GM18502 (cell line): Measurements from ENCODE around the gene FRMD6.

Source experiments
- ATAC-seq: cut with Tn5 transposase; IDR thresholded peaks from one replicate; pipeline ENCODE4 v1.9.1; 2021; ENCODE audit warnings: mild to moderate bottlenecking; ENCODE audit not compliant: unreplicated experiment, poor library complexity

FRMD6 gene

GRCh38 chr14:51661504-51661903 is 9.8 kb downstream of the FRMD6 start:
- ATAC-seq = no peak

- no peak for ATAC-seq
Observed at GRCh38 chr14:51663783-51664326, 12.1 kb downstream of the FRMD6 start.

- ATAC-seq = no peak
Observed at GRCh38 chr14:51666070-51666469, 14.4 kb downstream of the FRMD6 start.

GRCh38 chr14:51666826-51667225 is 15.1 kb downstream of the FRMD6 start:
- ATAC-seq = no peak

- no peak for ATAC-seq
Observed at GRCh38 chr14:51668870-51669269, 17.2 kb downstream of the FRMD6 start.

- ATAC-seq = no peak
Observed at GRCh38 chr14:51674294-51675002, 22.7 kb downstream of the FRMD6 start.

GRCh38 chr14:51676549-51676948 is 24.8 kb downstream of the FRMD6 start:
- no peak for ATAC-seq

- ATAC-seq = no peak
Observed at GRCh38 chr14:51677266-51677665, 25.6 kb downstream of the FRMD6 start.

- no peak for ATAC-seq
Observed at GRCh38 chr14:51677738-51678137, 26.0 kb downstream of the FRMD6 start.

- ATAC-seq = no peak
Observed at GRCh38 chr14:51680031-51680430, 28.3 kb downstream of the FRMD6 start.

- no peak for ATAC-seq
Observed at GRCh38 chr14:51681411-51681810, 29.7 kb downstream of the FRMD6 start.

GRCh38 chr14:51682411-51682810 is 30.7 kb downstream of the FRMD6 start:
- no peak for ATAC-seq

- ATAC-seq = no peak
Observed at GRCh38 chr14:51684760-51685159, 33.0 kb downstream of the FRMD6 start.

GRCh38 chr14:51691176-51691575 is 39.5 kb downstream of the FRMD6 start:
- ATAC-seq = no peak

- no peak for ATAC-seq
Observed at GRCh38 chr14:51692646-51693045, 40.9 kb downstream of the FRMD6 start.

- ATAC-seq = no peak
Observed at GRCh38 chr14:51697848-51698247, 46.1 kb downstream of the FRMD6 start.

GRCh38 chr14:51701951-51702350 is 50.2 kb downstream of the FRMD6 start:
- no peak for ATAC-seq

- no peak for ATAC-seq
Observed at GRCh38 chr14:51703787-51704186, 52.1 kb downstream of the FRMD6 start.

GRCh38 chr14:51704545-51704944 is 52.8 kb downstream of the FRMD6 start:
- no peak for ATAC-seq

- ATAC-seq = no peak
Observed at GRCh38 chr14:51707327-51707726, 55.6 kb downstream of the FRMD6 start.

- ATAC-seq = no peak
Observed at GRCh38 chr14:51711505-51711904, 59.8 kb downstream of the FRMD6 start.

- ATAC-seq = no peak
Observed at GRCh38 chr14:51715250-51715649, 63.5 kb downstream of the FRMD6 start.
